Measurements from ENCODE around the gene APLN.

APLN gene

GRCh38 chrX:129651756-129652564 lies 2.8 kb downstream of the APLN start:
- no peak for TF ChIP-seq CTCF (IDR thresholded peaks at IDR 0.05)

- no peak for TF ChIP-seq CTCF (IDR thresholded peaks at IDR 0.05)
These were observed 3.8 kb downstream of the APLN start for GRCh38 chrX:129650821-129651510.

- TF ChIP-seq CTCF (IDR thresholded peaks at IDR 0.05) = no peak
These were observed 4.5 kb downstream of the APLN start for GRCh38 chrX:129650183-129650689.

GRCh38 chrX:129649268-129650182 lies 5.2 kb downstream of the APLN start:
- no peak for TF ChIP-seq CTCF (IDR thresholded peaks at IDR 0.05)

- TF ChIP-seq CTCF (IDR thresholded peaks at IDR 0.05) = no peak
These were observed 6.1 kb downstream of the APLN start for GRCh38 chrX:129648514-129649267.

GRCh38 chrX:129647418-129648410 lies 7.0 kb downstream of the APLN start:
- no peak for TF ChIP-seq CTCF (IDR thresholded peaks at IDR 0.05)

All from LNCAP (cell line).